Lung (tissue), 12 donors: ENCODE measurements around the gene TRPC4AP. TPM values are rescaled to one million over a fixed set of nuclear protein-coding genes. Genes with fewer than 3 reads are reported as not detected.

Source experiments
- ATAC-seq: fragments of 200-7000 bp; cut with Tn5 transposase; one replicate; pipeline ENCODE4 v1.9.1; 2020; ENCODE audit warnings: moderate number of reproducible peaks; ENCODE audit not compliant: insufficient read depth, low FRiP score
- DNase-seq, 3 donors: peaks; one replicate each; pipeline ENCODE4 v3.0.0-alpha.2; 2013 to 2017
- H3K27ac ChIP-seq, 2 donors: one replicate each; pipeline ENCODE4 v1.5.1; 2013; ENCODE audit warnings: mild to moderate bottlenecking in 2 of 2, moderate library complexity in 2 of 2, control low read depth in 1 of 2, inconsistent platforms in 1 of 2, low read depth in 1 of 2, low read length in 1 of 2
- H3K27me3 ChIP-seq, 3 donors: one replicate each; pipeline ENCODE4 v1.5.1; 2013; ENCODE audit warnings: low read length in 2 of 3; ENCODE audit not compliant: control insufficient read depth in 3 of 3, insufficient read depth in 3 of 3
- H3K36me3 ChIP-seq, 4 donors: one replicate each; pipeline ENCODE4 v1.5.1; 2013; ENCODE audit warnings: low read length in 4 of 4, mild to moderate bottlenecking in 1 of 4, moderate library complexity in 1 of 4; ENCODE audit not compliant: control insufficient read depth in 4 of 4, insufficient read depth in 4 of 4
- H3K4me1 ChIP-seq, 5 donors: one replicate each; pipeline ENCODE4 v1.5.1; 2013; ENCODE audit warnings: low read length in 5 of 5, mild to moderate bottlenecking in 2 of 5, moderate library complexity in 1 of 5; ENCODE audit not compliant: control insufficient read depth in 5 of 5, insufficient read depth in 5 of 5
- H3K4me3 ChIP-seq: one replicate; pipeline ENCODE4 v1.5.1; 2013; ENCODE audit warnings: mild to moderate bottlenecking, control low read depth, moderate library complexity
- H3K9ac ChIP-seq, 2 donors: one replicate each; pipeline ENCODE4 v1.5.1; 2013; ENCODE audit warnings: low read length in 2 of 2, control low read depth in 1 of 2; ENCODE audit not compliant: insufficient read depth in 1 of 2
- H3K9me3 ChIP-seq, 4 donors: one replicate each; pipeline ENCODE4 v1.5.1; 2013; ENCODE audit warnings: low read length in 3 of 4, mild to moderate bottlenecking in 1 of 4, moderate library complexity in 1 of 4; ENCODE audit not compliant: control insufficient read depth in 4 of 4, insufficient read depth in 3 of 4
- CTCF ChIP-seq: IDR thresholded peaks from 2 replicates; pipeline ENCODE4 v1.5.1; 2012; ENCODE audit warnings: mild to moderate bottlenecking; ENCODE audit errors: control extremely low read depth, extremely low read depth
- WGBS, 2 donors: extraction: QIAGEN DNeasy Blood & Tissue Kit; methylation state at CpG; one replicate each; pipeline ENCODE4 v1.1.7; 2013; 5-methylcytosine and 5-hydroxymethylcytosine counted together
- polyA plus RNA-seq, 2 donors: library from polyadenylated mRNA; stranded (reverse); fragments of 200-250 nt; gene quantifications; one replicate each; pipeline ENCODE4 v1.2.1, GENCODE V29; 2013
- total RNA-seq, 2 donors: library from RNA; depleted of rRNA in 1 of 2; stranded (reverse); fragments of >200 nt in 1 of 2; gene quantifications; one replicate each; pipeline ENCODE4 v1.2.1, GENCODE V29; 2014 to 2021
- donor health status: control.
- donor health status: control.
- donor health status: Bipolar disorder and iron deficiency.
- donor health status: healthy.
- donor health status: DM: yes; HTN: yes; CAD: no.

TRPC4AP gene
- total and polyA plus RNA-seq, 4 donors: 37.6 to 62.5 (median 50.2) TPM

GRCh38 chr20:35129647-35130069, 37.1 kb upstream of the TRPC4AP start:
- peaks cover 8 to 35% (median 16%) of the 10 kb centered on the region in 4 donors for H3K36me3 ChIP-seq

GRCh38 chr20:35125753-35126152, 33.1 kb upstream of the TRPC4AP start:
- no peaks in the 10 kb centered on the region for H3K4me1 ChIP-seq
- H3K9ac ChIP-seq: no peak overlapping the region
- peaks cover 7 to 27% (median 18%) of the 10 kb centered on the region in 4 donors for H3K36me3 ChIP-seq
- no peak for ATAC-seq
- H3K4me3 ChIP-seq: no peak overlapping the region
- no peaks in the 10 kb centered on the region for H3K9me3 ChIP-seq
- no peak for TF ChIP-seq CTCF
- no peaks in the 10 kb centered on the region for H3K27me3 ChIP-seq
- WGBS, 2 donors: 88 to 91% methylated on average over 5 of the region's 5 CpGs
- DNase-seq: no peak
- H3K27ac ChIP-seq: no peak overlapping the region

More at GRCh38 chr20:35129647-35130069, 37.1 kb upstream of the TRPC4AP start:
- no peak for ATAC-seq
- Histone ChIP-seq H3K27me3 (no peaks in the 10 kb centered on the region), H3K4me3 (no peak overlapping the region), H3K9ac (no peak overlapping the region), H3K27ac (no peak overlapping the region), H3K9me3 (no peaks in the 10 kb centered on the region), H3K4me1 (no peaks in the 10 kb centered on the region)
- no peak for TF ChIP-seq CTCF
- DNase-seq: no peak
- WGBS, 2 donors: 38 to 68% methylated on average over 2 of the region's 2 CpGs

GRCh38 chr20:35122756-35123405, 30.3 kb upstream of the TRPC4AP start:
- Histone ChIP-seq H3K27me3 (no peaks in the 10 kb centered on the region), H3K4me1 (no peaks in the 10 kb centered on the region), H3K9ac (no peak overlapping the region), H3K27ac (no peak overlapping the region), H3K4me3 (no peak overlapping the region), H3K9me3 (no peaks in the 10 kb centered on the region), H3K36me3 (peaks cover 3 to 38% (median 28%) of the 10 kb centered on the region in 4 donors)
- DNase-seq (no peak), ATAC-seq (no peak)
- no peak for TF ChIP-seq CTCF
- WGBS, 2 donors: 82 to 94% methylated on average over 5 of the region's 5 CpGs

GRCh38 chr20:35121186-35121585, 28.6 kb upstream of the TRPC4AP start:
- ATAC-seq (no peak), DNase-seq (no peak)
- no peak overlapping the region for H3K4me3 ChIP-seq
- no peak overlapping the region for H3K9ac ChIP-seq
- no peaks in the 10 kb centered on the region for H3K9me3 ChIP-seq
- no peak for TF ChIP-seq CTCF
- H3K4me1 ChIP-seq: no peaks in the 10 kb centered on the region
- WGBS, 2 donors: 95% methylated on average over 7 of the region's 7 CpGs
- H3K36me3 ChIP-seq: peaks cover 3 to 38% (median 26%) of the 10 kb centered on the region in 4 donors
- no peaks in the 10 kb centered on the region for H3K27me3 ChIP-seq
- H3K27ac ChIP-seq: peak overlapping the region in 1 of 2 donors; percentile 0
